HG03354 (cell line): ENCODE data around the gene NELFB.
"Not testable (repeated sequence)": the region's sequence is repeated elsewhere in the genome, so short reads cannot be mapped to it uniquely, and the experiment has no call there.

Experiments
- ATAC-seq: cut with Tn5 transposase; IDR thresholded peaks from one replicate; pipeline ENCODE4 v1.9.1; 2021; ENCODE audit warnings: mild to moderate bottlenecking; ENCODE audit not compliant: unreplicated experiment, poor library complexity, severe bottlenecking

NELFB gene

GRCh38 chr9:137244486-137245449 is 10.4 kb upstream of the NELFB start:
- ATAC-seq: no peak

DNA sequence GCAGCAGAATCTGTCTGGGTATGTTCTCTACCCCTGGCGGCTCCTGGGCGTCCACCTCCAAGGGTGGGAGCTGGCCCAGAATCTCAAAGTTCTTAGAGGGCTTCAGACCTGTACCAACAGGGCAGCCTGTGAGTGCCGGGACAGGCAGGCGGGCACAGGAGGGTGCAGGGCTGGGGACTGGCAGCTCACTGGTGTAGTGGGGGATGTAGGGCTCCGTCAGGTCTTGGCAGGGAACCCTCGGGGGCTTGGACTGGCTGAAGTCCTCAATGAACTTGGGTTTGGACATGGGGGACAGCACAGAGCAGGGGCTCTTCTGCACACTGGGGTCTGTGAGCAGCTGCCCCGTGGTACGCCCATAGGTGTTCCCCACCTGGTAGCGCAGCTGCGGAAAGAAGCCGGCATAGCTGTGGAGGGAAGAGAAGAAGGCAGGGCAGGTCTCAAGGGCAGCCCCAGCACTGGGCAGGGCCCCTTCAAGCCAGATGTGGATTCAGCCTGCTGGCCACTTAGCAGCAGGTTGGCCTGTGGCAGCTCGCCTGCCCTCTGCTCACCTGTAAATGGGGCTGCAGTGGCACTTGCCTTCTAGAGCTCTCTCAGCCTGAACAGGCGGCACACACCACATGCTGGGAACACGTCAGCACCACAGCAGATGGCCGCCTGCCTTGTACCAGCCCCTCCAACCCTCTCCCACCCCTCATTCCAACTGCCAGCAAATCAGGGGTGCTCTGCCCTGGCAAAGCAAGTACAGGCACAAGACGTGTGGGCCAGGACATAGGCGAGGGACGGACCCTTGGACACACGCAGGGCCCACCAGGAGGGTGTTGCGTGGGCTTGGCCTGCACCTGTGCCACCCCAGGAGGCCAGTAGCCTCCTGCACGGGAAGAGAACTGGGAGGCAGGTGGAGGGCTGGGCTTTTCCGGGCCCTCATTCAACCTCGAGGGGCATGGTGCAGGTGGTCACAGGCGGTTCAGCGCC is 9.4 kb upstream of the NELFB start:
- no peak for ATAC-seq

GRCh38 chr9:137247135-137247915 is 7.8 kb upstream of the NELFB start:
- ATAC-seq: no peak

DNA sequence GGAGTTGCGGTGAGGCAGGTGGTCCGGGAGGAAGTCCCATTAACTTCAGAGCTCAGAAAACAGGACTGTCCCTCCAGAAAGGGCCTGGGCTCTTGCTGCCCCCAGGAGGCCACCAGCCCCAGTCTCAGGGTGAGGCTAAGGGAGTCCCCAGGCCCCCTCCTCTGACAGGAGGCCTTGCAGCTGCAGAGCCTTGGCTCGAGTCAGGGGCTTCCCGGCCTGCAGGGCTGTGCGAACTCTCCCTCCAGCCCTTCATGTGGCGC is 7.3 kb upstream of the NELFB start:
- ATAC-seq: no peak

GRCh38 chr9:137250329-137251193 is 4.6 kb upstream of the NELFB start:
- ATAC-seq: no peak

- no peak for ATAC-seq
Observed at GRCh38 chr9:137251194-137251461, 4.0 kb upstream of the NELFB start, which contains the start of gene STPG3. Gene STPG3, plus strand, starts transcription at chr9:137251286. Its CDS starts 1 bp downstream, at chr9:137251287.

DNA sequence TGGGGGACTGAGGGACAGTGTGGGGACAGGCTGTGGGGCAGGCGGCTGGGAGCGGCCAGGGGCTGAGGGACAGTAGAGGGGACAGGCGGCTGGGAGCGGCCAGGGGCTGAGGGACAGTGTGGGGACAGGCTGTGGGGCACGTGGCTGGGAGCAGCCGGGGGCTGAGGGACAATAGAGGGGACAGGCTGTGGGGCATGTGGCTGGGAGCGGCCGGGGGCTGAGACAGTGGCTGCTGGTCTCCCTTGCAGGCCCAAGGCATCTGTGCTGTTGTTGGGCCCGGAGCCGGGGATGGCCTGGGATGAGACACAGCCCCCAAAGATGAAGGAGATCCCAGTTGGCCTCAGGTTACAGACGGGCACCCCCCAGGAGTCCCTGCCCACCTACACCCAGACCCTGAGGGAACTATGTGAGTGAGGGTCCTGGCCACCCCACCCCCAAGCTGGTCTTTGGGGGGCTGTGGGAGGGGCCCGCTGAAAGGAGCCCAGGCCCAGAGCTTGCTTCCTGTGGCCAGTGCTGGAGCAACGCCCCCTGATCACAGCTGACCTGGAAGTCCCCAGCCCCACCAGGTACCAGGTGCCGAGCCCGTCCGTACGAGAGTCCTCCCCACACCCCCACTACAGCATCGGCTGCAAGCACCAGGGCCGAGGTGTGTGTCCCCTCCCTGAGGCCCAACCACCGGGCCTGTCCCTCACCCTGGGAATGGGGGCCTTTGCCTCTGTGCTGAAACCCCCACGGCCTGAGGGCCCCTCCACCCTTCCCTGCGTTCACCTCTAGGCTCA is 3.4 kb upstream of the NELFB start:
- ATAC-seq: no peak

GRCh38 chr9:137252555-137253506 is 2.3 kb upstream of the NELFB start:
- no peak for ATAC-seq

DNA sequence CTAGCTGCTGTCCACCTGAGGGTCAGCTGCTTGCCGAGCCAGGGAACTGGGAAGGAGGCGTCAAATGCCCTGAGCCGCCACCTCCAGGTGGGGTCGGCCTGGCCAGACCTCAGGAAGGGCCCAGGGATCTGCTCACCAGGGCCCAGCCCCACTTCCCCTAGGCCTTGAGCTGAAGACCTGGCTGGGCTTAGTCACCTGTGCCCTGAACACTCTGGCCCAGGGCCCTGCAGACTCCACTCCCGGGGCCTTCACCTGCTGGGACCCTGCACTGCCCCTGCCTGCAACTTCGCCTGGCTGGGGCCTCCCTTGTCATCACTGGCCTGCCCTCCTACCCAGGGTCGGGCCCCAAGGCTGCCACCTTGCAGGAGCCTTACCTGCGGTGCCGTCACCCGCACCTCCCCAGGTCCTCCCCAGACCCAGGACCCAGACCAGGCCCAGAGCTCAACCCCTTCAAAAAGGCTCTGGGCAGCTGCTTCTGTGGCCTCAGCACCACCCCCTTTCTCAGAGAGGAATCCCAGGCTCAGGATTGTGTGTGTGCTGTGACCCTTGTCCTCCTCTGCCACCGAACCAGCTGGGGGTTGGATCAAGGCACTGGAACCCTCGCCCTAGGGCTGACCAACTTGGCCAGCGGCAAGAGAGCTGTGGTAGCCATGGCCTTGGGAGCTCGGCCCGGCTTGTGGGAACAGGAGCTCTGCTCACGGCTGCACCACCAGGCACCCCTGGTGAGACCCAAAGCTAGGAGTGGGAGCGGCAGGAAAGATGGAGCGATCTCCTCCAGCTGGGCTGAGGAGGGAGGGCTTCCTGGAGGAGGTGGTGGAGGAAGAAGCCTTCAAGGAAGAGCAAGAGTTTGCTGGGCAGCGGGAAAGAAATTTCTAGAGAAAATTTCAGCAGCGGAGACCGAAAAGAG is 1.2 kb upstream of the NELFB start:
- ATAC-seq: no peak

- peak; percentile 43 for ATAC-seq
Observed at GRCh38 chr9:137255448-137256114, 454 bp downstream of the NELFB start.

DNA sequence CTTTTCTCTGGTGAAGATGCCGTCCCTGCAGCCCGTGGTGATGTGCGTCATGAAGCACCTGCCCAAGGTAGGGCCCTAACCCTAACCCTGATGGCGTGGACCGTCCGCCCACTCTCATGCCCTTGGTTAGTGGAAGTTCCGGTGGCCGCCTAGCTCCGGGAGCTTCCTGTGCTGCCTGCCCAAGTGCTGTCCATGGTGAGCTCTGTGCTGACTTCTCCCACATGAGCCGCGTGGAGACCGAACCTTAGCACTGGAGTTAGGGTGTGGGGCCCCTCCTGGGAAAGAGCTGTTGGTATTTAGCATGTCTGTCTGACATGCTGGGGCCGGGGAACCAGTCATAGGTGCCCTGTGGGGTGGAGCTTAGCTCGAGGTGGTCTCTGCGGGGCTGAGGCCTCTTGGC is 1.2 kb downstream of the NELFB start:
- no peak for ATAC-seq

GRCh38 chr9:137256856-137257255 is 1.7 kb downstream of the NELFB start:
- no peak for ATAC-seq

DNA sequence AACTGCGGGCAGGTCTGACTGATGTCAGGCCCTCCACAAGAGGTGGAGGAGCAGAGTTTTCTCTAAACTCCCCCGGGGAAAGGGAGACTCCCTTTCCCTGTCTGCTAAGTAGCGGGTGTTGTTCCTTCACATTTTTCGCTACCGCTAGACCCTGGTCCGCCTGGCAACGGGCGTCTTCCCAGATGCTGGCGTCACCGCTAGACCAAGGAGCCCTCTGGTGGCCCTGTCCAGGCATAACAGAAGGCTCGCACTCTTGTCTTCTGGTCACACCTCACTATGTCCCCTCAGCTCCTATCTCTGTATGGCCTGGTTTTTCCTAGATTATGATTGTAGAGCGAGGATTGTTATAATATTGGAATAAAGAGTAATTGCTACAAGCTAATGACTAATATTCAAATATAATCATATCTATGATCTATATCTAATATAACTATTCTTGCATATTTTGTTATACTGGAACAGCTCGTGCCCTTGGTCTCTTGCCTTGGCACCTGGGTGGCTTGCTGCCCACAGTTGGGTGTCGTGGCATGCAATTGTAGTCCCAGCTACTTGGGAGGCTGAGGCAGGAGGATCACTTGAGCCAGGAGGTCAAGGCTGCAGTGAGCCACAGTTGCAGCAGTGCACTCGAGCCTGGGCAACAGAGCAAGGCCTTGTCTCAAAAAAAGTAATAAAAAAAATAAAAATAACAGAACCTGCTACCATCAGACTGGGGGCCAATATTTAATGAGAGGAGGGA is 7.2 kb downstream of the NELFB start:
- not testable (repeated sequence) for ATAC-seq

- ATAC-seq: no peak
Observed at GRCh38 chr9:137262909-137263285, 7.8 kb downstream of the NELFB start.

- no peak for ATAC-seq
Observed at GRCh38 chr9:137263506-137263905, 8.4 kb downstream of the NELFB start.
